Gastrocnemius medialis (tissue), 4 donors: ENCODE data around the gene ACTL7A. TPM values are rescaled to one million over a fixed set of nuclear protein-coding genes. Genes with fewer than 3 reads are reported as not detected.

Experiments used
- ATAC-seq, 2 donors: fragments of 150-250 bp; one replicate each; pipeline ENCODE4 v1.9.1; 2016
- DNase-seq, 2 donors: peaks; one replicate each; pipeline ENCODE4 v3.0.0-alpha.2; 2019
- H3K27ac ChIP-seq, 4 donors: fragments of 200-600 bp; sonication (generic); 1 replicate in 1 of 4; 2 replicates in 3 of 4; pipeline ENCODE4 v1.5.1; 2016 to 2018; ENCODE audit warnings: mild to moderate bottlenecking in 2 of 4, moderate library complexity in 1 of 4
- H3K27me3 ChIP-seq, 3 donors: fragments of 200-600 bp; sonication (generic) in 2 of 3; 1 replicate in 1 of 3; 2 replicates in 2 of 3; pipeline versions ENCODE4 v1.5.1 to v1.6.0; 2016 to 2019; ENCODE audit warnings: mild to moderate bottlenecking in 1 of 3, moderate library complexity in 1 of 3
- H3K36me3 ChIP-seq, 2 donors: fragments of 200-600 bp; sonication (generic) in 1 of 2; one replicate each; pipeline ENCODE4 v1.5.1; 2017 to 2018
- H3K4me1 ChIP-seq, 2 donors: fragments of 200-600 bp; sonication (generic) in 1 of 2; one replicate each; pipeline ENCODE4 v1.5.1; 2016 to 2017; ENCODE audit warnings: mild to moderate bottlenecking in 2 of 2
- H3K4me3 ChIP-seq, 4 donors: fragments of 200-600 bp; sonication (generic) in 3 of 4; 1 replicate in 1 of 4; 2 replicates in 3 of 4; pipeline ENCODE4 v1.5.1; 2016 to 2019; ENCODE audit warnings: mild to moderate bottlenecking in 2 of 4
- H3K9me3 ChIP-seq, 3 donors: fragments of 200-600 bp; sonication (generic) in 2 of 3; 1 replicate in 1 of 3; 2 replicates in 2 of 3; pipeline ENCODE4 v1.5.1; 2016 to 2019
- POLR2A ChIP-seq, 2 donors: fragments of 450-650 bp; IDR thresholded peaks; one replicate each; pipeline ENCODE4 v1.6.1; 2017; ENCODE audit warnings: antibody characterized with exemption in 2 of 2, mild to moderate bottlenecking in 2 of 2, moderate library complexity in 2 of 2
- in situ Hi-C, 4 donors: fragments of 200-750 bp; cut with MboI; loops; one replicate each; pipeline versions ENCODE4 v1.15.0 to v1.8.0; 2017; ENCODE audit warnings: low sequenced_read_pairs in 4 of 4
- intact Hi-C: fragments of 100-400 bp; cut with DNase I; formaldehyde crosslinking; loops from one replicate; pipeline ENCODE4 v1.15.1; 2023; ENCODE audit warnings: low total_unique reads
- total RNA-seq, 4 donors: library from RNA; depleted of rRNA; stranded (reverse); fragments of >200 nt; gene quantifications; one replicate each; pipeline versions ENCODE4 v1.1.0 to v1.2.3, GENCODE V29; 2016
- TF ChIP-seq, protein P1 (sequence below), 5 experiments: fragments of 450-650 bp in 3 of 5; fragments of 200-600 bp in 2 of 5; sonication (generic) in 2 of 5; IDR thresholded peaks in 4 of 5; conservative IDR thresholded peaks in 1 of 5; 1 replicate in 4 of 5; 2 replicates in 1 of 5; pipeline ENCODE4 v1.5.1; 2016 to 2019; ENCODE audit warnings: antibody characterized with exemption in 5 of 5, mild to moderate bottlenecking in 3 of 5, moderate library complexity in 3 of 5

The ACTL7A gene
- total RNA-seq, 4 donors from 2014 or later, result not detected

DNA sequence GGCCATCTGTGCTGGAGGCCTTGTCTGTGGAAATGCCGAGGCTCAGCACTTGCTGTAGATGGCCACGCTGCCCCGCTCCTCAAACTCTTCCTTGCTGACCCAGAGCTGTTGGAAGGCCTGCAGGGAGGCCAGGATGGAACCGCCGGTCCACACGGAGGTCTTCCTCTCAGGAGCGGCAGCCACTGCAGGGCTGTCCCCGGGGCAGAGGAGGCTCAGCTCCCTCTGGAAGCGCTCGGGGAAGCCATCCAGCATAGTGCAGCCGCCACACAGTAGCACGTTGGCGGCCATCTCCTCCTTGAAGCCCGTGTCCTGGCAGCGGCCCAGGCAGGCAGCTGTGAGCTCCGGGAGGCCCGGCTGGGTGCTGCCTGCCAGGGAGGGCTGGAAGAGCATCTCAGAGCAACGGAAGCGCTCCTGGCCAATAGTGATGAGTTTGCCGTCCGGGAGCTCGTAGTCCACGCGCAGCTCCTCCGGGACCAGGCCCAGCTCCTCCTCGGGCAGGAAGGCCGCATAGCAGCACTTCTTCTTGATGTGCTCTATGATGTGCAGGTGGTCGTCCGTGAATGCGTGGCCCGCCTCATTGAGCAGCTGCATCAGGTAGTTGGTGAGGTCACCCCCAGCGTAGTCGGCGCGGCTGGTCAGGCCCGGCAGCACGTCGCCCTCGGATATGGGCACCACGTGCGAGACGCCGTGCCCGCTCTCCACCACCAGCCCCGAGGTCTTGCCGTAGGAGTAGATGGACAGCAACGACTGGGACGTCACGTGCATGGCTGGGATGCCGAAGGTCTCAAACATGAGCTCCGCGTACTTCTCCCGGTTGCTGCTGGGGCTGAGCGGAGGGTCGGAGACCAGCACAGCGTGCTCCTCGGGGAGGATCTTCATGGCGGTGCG lies 7.2 kb upstream of the ACTL7A start:
- no peak overlapping the region for H3K4me3 ChIP-seq
- intact Hi-C loops, result no loop called here
- no peak for DNase-seq
- no peaks in the 10 kb centered on the region for H3K36me3 ChIP-seq
- in situ Hi-C loops, result loop anchor here in 1 of 4 donors (25.0 kb wide), 1 partner anchor 107 kb away; no protein-coding TSS in a partner anchor
- TF ChIP-seq, protein P1, sequence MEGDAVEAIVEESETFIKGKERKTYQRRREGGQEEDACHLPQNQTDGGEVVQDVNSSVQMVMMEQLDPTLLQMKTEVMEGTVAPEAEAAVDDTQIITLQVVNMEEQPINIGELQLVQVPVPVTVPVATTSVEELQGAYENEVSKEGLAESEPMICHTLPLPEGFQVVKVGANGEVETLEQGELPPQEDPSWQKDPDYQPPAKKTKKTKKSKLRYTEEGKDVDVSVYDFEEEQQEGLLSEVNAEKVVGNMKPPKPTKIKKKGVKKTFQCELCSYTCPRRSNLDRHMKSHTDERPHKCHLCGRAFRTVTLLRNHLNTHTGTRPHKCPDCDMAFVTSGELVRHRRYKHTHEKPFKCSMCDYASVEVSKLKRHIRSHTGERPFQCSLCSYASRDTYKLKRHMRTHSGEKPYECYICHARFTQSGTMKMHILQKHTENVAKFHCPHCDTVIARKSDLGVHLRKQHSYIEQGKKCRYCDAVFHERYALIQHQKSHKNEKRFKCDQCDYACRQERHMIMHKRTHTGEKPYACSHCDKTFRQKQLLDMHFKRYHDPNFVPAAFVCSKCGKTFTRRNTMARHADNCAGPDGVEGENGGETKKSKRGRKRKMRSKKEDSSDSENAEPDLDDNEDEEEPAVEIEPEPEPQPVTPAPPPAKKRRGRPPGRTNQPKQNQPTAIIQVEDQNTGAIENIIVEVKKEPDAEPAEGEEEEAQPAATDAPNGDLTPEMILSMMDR (IDR thresholded peaks at IDR 0.05 in 4 of 5, conservative IDR thresholded peaks at IDR 0.05 in 1 of 5), result no peak
- no peak for TF ChIP-seq POLR2A (IDR thresholded peaks at IDR 0.05)
- H3K9me3 ChIP-seq, result no peaks in the 10 kb centered on the region
- H3K4me1 ChIP-seq, result no peaks in the 10 kb centered on the region
- H3K27me3 ChIP-seq, result peaks cover 0 to 3% (median 0%) of the 10 kb centered on the region in 3 donors
- no peak for ATAC-seq
- H3K27ac ChIP-seq, result no peak overlapping the region

DNA sequence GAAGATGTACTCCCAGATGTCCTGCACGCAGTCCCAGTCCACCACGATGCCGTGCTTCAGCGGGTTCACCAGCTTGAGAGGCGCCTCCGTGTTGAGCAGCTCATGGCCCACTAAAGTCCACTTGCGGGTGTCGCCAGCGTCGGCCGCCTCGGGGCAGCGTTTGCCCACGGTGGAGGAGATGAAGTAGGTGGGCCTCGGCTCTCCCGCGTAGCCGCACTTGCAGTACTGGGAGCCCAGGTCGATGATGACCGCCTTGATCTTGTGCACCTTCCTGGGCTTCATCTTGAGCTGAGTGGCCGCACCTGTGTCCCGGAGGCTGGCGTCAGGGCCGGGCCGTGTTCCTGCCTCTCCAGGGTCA lies 6.6 kb upstream of the ACTL7A start:
- ATAC-seq (no peak), DNase-seq (no peak)
- TF ChIP-seq, protein P1 (IDR thresholded peaks at IDR 0.05 in 4 of 5, conservative IDR thresholded peaks at IDR 0.05 in 1 of 5), result no peak
- TF ChIP-seq POLR2A (IDR thresholded peaks at IDR 0.05), result no peak
- intact Hi-C loops (no loop called here), in situ Hi-C loops (loop anchor here in 1 of 4 donors (25.0 kb wide), 1 partner anchor 107 kb away; no protein-coding TSS in a partner anchor)
- Histone ChIP-seq H3K4me1 (no peaks in the 10 kb centered on the region), H3K4me3 (no peak overlapping the region), H3K27ac (no peak overlapping the region), H3K9me3 (no peaks in the 10 kb centered on the region), H3K36me3 (no peaks in the 10 kb centered on the region), H3K27me3 (peaks cover 0 to 3% (median 0%) of the 10 kb centered on the region in 3 donors)

DNA sequence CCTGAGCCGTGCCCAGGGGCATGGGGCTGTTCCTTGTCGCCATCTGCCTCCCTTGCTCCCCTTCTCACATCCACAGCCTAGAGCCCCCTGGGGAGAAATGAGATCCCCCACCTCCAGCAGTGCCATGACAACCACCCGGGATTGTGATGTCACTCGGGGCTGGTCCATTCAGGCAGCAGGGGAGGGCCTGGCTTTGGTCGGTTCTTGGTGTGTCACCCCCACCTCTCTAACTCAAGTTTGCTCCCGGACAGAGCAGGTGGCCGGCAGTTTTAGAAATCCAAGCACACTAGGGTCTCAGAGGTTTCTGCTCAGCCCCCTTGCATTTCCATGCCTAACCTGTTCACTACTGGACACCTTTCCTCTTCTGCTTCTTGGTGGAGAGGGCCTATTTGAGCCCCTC lies 6.2 kb upstream of the ACTL7A start, which contains the start of gene ACTL7B:
Gene ACTL7B, minus strand, starts transcription at position 99 of the 400 bp plus-strand sequence. Its CDS starts 56 bp downstream, at position 43.
- in situ Hi-C loops, result loop anchor here in 1 of 4 donors (25.0 kb wide), 1 partner anchor 106 kb away; no protein-coding TSS in a partner anchor
- no peak for DNase-seq
- no peak for TF ChIP-seq POLR2A (IDR thresholded peaks at IDR 0.05)
- TF ChIP-seq, protein P1 (IDR thresholded peaks at IDR 0.05 in 4 of 5, conservative IDR thresholded peaks at IDR 0.05 in 1 of 5), result no peak
- Histone ChIP-seq H3K36me3 (no peaks in the 10 kb centered on the region), H3K4me1 (no peaks in the 10 kb centered on the region), H3K9me3 (no peaks in the 10 kb centered on the region), H3K4me3 (no peak within 1 kb of the TSS), H3K27me3 (peaks cover 0 to 3% (median 0%) of the 10 kb centered on the region in 3 donors), H3K27ac (no peak within 1 kb of the TSS)
- no peak for ATAC-seq
- intact Hi-C loops, result no loop called here

DNA sequence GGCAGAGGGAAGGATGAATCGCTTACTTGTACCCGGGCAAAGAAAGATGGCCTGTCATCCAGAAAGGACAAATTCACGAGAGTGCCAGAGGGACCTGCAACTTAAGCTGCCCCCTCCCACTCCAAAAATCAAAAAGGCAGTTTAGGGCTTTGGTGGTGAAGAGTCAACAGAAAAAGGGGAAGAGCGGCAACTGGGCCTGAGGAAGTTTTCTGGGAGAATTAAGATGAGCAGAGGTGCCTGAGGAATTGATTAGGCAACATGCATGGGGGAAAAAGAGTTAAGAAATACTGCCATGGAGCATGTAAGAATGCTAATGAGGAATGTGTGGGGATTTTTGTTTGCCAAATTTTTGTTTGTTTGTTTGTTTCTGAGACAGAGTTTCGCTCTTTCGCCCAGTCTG lies 4.5 kb upstream of the ACTL7A start:
- no peaks in the 10 kb centered on the region for H3K27me3 ChIP-seq
- H3K4me1 ChIP-seq, result no peaks in the 10 kb centered on the region
- ATAC-seq (no peak), DNase-seq (no peak)
- H3K4me3 ChIP-seq, result no peak overlapping the region
- H3K27ac ChIP-seq, result no peak overlapping the region
- no peaks in the 10 kb centered on the region for H3K36me3 ChIP-seq
- no peak for TF ChIP-seq POLR2A (IDR thresholded peaks at IDR 0.05)
- TF ChIP-seq, protein P1 (IDR thresholded peaks at IDR 0.05 in 4 of 5, conservative IDR thresholded peaks at IDR 0.05 in 1 of 5), result no peak
- H3K9me3 ChIP-seq, result no peaks in the 10 kb centered on the region
- in situ Hi-C loops, result loop anchor here in 1 of 4 donors (25.0 kb wide), 1 partner anchor 105 kb away; no protein-coding TSS in a partner anchor
- intact Hi-C loops, result no loop called here
